Caco-2 (cell line): ENCODE results near the gene ZNF710. TPM values are rescaled to one million over a fixed set of nuclear protein-coding genes. Genes with fewer than 3 reads are reported as not detected.

Experiments
- BruUV-seq: library from RNA; stranded (reverse); fragments of 400-500 nt; replicated peaks from 2 replicates; lab custom pipeline; 2021; lab: Mats Ljungman, UMichigan
- CTCF ChIA-PET: fragments of 300-600 bp; sonication (Branson Sonifier 250); formaldehyde crosslinking; loops from one replicate; lab custom pipeline; 2022; ENCODE audit warnings: antibody characterized with exemption; lab: Charles Lee
- POLR2A ChIA-PET: fragments of 300-600 bp; sonication (Branson Sonifier 250); formaldehyde crosslinking; loops from one replicate; lab custom pipeline; 2022; ENCODE audit warnings: antibody characterized with exemption; lab: Charles Lee
- DNase-seq, 2 experiments: peaks; one replicate each; pipeline versions ENCODE4 v3.0.0 to v3.0.0-alpha.2; 2020 to 2022
- H3K27me3 ChIP-seq: replicated peaks from 2 replicates; pipeline ENCODE4 v1.6.0; 2011; ENCODE audit warnings: low read length; ENCODE audit not compliant: control insufficient read depth, insufficient read depth
- H3K36me3 ChIP-seq: 2 replicates; pipeline ENCODE4 v1.5.1; 2011; ENCODE audit warnings: low read length; ENCODE audit not compliant: control insufficient read depth, insufficient read depth
- H3K4me1 ChIP-seq: fragments of 250-450 bp; sonication (Bioruptor Pico); 2 replicates; pipeline ENCODE4 v1.5.1; 2020; ENCODE audit warnings: mild to moderate bottlenecking
- H3K4me3 ChIP-seq: 2 replicates; pipeline ENCODE4 v1.5.1; 2011; ENCODE audit warnings: low read depth, mild to moderate bottlenecking, control low read depth, low read length
- H3K9me3 ChIP-seq: fragments of 250-450 bp; sonication (Bioruptor Pico); 2 replicates; pipeline ENCODE4 v1.5.1; 2020; ENCODE audit warnings: mild to moderate bottlenecking, moderate library complexity
- H3K27ac Mint-ChIP-seq: one replicate; pipeline ENCODE4 v1.8.0; 2022; ENCODE audit warnings: mixed read lengths; ENCODE audit not compliant: unreplicated experiment
- H3K27me3 Mint-ChIP-seq: one replicate; pipeline ENCODE4 v1.8.0; 2022; ENCODE audit warnings: mixed read lengths; ENCODE audit not compliant: insufficient read depth, unreplicated experiment
- H3K36me3 Mint-ChIP-seq: one replicate; pipeline ENCODE4 v1.8.0; 2022; ENCODE audit warnings: mild to moderate bottlenecking, mixed read lengths; ENCODE audit not compliant: insufficient read depth, unreplicated experiment
- H3K4me1 Mint-ChIP-seq: one replicate; pipeline ENCODE4 v1.8.0; 2022; ENCODE audit warnings: low read depth, mixed read lengths; ENCODE audit not compliant: unreplicated experiment
- H3K4me3 Mint-ChIP-seq: one replicate; pipeline ENCODE4 v1.8.0; 2022; ENCODE audit warnings: mild to moderate bottlenecking, moderate library complexity, mixed read lengths; ENCODE audit not compliant: unreplicated experiment
- H3K9me3 Mint-ChIP-seq: one replicate; pipeline ENCODE4 v1.8.0; 2022; ENCODE audit warnings: mixed read lengths; ENCODE audit not compliant: unreplicated experiment
- intact Hi-C: fragments of 100-400 bp; cut with micrococcal nuclease; formaldehyde crosslinking; loops from one replicate; pipeline ENCODE4 v1.10.0; 2022; ENCODE audit not compliant: unreplicated experiment
- total RNA-seq: library from RNA; stranded (reverse); gene quantifications from 2 replicates; pipeline ENCODE4 v1.2.3, GENCODE V29; 2022
- TF ChIP-seq, protein P1 (sequence below), 2 experiments: fragments of 200-600 bp in 1 of 2; IDR thresholded peaks; 1 replicate in 1 of 2; 2 replicates in 1 of 2; pipeline versions ENCODE4 v1.5.1 to v1.8.0; 2011 to 2022; ENCODE audit warnings: antibody characterized with exemption in 1 of 2, control low read depth in 1 of 2, inconsistent platforms in 1 of 2, low read depth in 1 of 2, low read length in 1 of 2, mild to moderate bottlenecking in 1 of 2, moderate library complexity in 1 of 2; ENCODE audit not compliant: insufficient read depth in 1 of 2, severe bottlenecking in 1 of 2, unreplicated experiment in 1 of 2

ZNF710 gene
- total RNA-seq, 1 experiment from 2014 or later = 21.4 TPM

DNA sequence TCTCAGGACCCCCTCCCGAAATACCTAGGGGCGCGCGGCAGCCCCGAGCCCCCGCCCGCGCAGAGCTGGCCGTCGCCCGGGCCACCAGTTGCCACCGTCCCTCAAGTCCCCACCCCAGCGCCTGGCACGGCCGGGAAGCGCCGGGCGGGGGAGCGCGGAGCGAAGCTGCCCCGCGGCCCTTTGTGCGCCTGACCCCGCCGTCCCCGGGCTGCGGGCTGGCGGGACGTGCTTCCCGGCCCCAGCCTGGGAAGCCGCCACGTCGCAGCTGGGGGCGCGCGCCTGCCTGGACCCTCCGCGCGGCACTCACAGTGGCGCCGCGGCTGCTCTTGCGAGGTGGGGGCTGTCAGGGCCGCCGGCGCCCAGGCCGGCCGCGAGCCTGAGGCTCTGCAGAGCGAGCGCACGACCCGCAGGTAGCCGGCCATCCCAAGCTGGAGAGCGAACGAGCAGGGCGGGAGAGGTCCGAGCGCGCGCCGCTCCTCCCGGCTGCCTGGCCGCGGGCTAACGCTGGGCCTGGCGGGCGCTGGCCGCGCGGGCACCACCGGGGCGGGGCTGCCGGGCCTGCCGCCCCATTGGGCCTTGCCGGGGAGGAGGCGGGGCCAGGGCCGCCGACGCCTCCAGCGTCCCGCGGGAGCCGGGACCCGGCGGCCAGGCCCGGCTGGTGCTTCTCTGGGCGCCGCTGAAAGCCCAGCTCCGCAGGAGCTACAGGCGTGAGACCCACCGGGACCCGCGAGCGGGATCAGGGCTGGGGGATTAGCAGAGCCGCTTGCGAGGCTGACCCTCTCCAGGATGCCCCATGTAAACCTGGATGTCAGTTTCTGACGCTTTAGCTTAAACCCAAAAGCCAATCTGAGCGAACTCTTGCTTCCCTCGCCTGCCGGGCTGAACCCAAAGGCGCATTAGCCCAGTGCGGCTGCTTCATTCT, 101.1 kb downstream of the ZNF710 start, which contains the start of gene IDH2:
Gene IDH2, minus strand, starts transcription at position 500 of the 922 bp plus-strand sequence. Its CDS starts 78 bp downstream, at position 422.
- Mint-ChIP-seq H3K4me1 (peaks cover 23% of the 10 kb centered on the region), H3K36me3 (no peaks in the 10 kb centered on the region), H3K9me3 (no peaks in the 10 kb centered on the region), H3K27ac (no peak within 1 kb of the TSS), H3K4me3 (peak within 1 kb of the TSS; percentile 76), H3K27me3 (no peaks in the 10 kb centered on the region)
- no peaks in the 10 kb centered on the region for H3K36me3 ChIP-seq
- no peaks in the 10 kb centered on the region for H3K9me3 ChIP-seq
- POLR2A ChIA-PET = interaction anchor here (0.5 to 0.8 kb wide), 2 partner anchors 10 to 112 kb away, joined by 3 to 6 read pairs; no protein-coding TSS in a partner anchor
- BruUV-seq = no TSS peak
- peak within 1 kb of the TSS; percentile 68 for H3K4me3 ChIP-seq
- H3K27me3 ChIP-seq = no peaks in the 10 kb centered on the region
- H3K4me1 ChIP-seq = peaks cover 9% of the 10 kb centered on the region; the same call in 1 of the 2 replicates
- DNase-seq = peak; percentile 62 to 89
- TF ChIP-seq, protein P1, sequence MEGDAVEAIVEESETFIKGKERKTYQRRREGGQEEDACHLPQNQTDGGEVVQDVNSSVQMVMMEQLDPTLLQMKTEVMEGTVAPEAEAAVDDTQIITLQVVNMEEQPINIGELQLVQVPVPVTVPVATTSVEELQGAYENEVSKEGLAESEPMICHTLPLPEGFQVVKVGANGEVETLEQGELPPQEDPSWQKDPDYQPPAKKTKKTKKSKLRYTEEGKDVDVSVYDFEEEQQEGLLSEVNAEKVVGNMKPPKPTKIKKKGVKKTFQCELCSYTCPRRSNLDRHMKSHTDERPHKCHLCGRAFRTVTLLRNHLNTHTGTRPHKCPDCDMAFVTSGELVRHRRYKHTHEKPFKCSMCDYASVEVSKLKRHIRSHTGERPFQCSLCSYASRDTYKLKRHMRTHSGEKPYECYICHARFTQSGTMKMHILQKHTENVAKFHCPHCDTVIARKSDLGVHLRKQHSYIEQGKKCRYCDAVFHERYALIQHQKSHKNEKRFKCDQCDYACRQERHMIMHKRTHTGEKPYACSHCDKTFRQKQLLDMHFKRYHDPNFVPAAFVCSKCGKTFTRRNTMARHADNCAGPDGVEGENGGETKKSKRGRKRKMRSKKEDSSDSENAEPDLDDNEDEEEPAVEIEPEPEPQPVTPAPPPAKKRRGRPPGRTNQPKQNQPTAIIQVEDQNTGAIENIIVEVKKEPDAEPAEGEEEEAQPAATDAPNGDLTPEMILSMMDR (IDR thresholded peaks at IDR 0.05; ENCODE audit: insufficient read depth in 1 of 2, low read depth in 1 of 2, low read length in 1 of 2, severe bottlenecking in 1 of 2, unreplicated experiment in 1 of 2) = no peak
- intact Hi-C loops = no loop called here
- CTCF ChIA-PET = interaction anchor here (0.6 to 1.4 kb wide), 3 partner anchors 16 to 456 kb away, joined by 3 to 4 read pairs (median 3); no protein-coding TSS in a partner anchor

DNA sequence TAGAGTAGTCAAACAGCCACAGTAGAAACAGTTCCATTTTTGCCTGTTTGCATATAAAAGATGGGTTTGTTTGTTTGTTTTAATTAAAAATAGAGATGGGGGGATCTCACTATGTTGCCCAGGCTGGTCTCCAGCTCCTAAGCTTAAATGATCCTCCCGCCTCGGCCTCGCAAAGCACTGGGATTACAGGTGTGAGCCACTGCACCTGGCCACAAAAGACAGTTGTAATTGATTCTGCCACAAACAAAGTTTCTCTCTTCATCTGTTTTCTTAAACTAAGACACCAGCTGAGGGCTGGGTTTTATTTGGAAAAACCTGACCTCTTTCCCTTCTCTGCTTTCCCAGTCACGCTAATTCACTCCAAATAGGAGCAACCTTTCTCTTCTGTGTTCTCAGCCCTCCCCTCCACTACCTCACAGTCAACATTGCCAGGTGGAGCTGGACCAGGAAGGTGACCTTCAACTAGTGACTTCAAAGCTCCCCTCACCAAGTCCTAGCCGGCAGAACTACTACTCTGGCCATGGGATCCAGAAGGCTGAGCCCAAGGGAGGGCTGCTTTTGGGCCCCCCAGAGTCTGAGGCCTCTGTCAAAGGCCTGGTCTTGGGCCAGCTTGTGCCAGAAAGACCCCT, 102.7 kb downstream of the ZNF710 start:
- TF ChIP-seq, protein P1 (IDR thresholded peaks at IDR 0.05; ENCODE audit: insufficient read depth in 1 of 2, low read depth in 1 of 2, low read length in 1 of 2, severe bottlenecking in 1 of 2, unreplicated experiment in 1 of 2) = no peak
- no TSS peak for BruUV-seq
- H3K9me3 ChIP-seq = no peaks in the 10 kb centered on the region
- ChIA-PET CTCF (interaction anchor here (1.2 kb wide), 1 partner anchor 17 kb away, joined by 4 read pairs; no protein-coding TSS in a partner anchor), POLR2A (no interaction called here)
- DNase-seq = no peak
- Mint-ChIP-seq H3K4me1 (peaks cover 24% of the 10 kb centered on the region), H3K27me3 (no peaks in the 10 kb centered on the region), H3K36me3 (no peaks in the 10 kb centered on the region), H3K27ac (no peak overlapping the region), H3K9me3 (no peaks in the 10 kb centered on the region), H3K4me3 (peak overlapping the region; percentile 1)
- intact Hi-C loops = no loop called here
- H3K27me3 ChIP-seq = no peaks in the 10 kb centered on the region
- H3K36me3 ChIP-seq = no peaks in the 10 kb centered on the region
- H3K4me3 ChIP-seq = no peak overlapping the region
- peaks cover 9% of the 10 kb centered on the region; the same call in 1 of the 2 replicates for H3K4me1 ChIP-seq

DNA sequence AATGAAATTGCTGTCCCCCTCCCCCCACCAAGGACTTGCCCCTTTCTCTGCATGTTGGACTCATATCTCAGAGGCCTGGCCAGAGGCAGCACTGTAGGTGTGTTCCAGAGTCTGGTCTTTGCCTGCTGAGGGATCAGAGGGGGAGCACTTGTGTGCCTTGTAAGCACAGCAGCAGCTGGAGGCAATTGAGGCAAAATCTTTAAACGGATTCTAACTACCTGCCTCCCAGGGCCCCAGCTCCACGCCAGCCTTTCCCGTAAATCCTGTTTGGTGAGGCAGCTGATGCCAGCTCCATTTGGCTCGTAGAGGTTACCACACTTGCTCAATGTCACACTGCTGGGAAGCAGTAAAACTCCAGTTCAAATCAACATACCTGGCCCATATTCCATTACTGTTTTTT, 103.4 kb downstream of the ZNF710 start:
- TF ChIP-seq, protein P1 (IDR thresholded peaks at IDR 0.05; ENCODE audit: insufficient read depth in 1 of 2, low read depth in 1 of 2, low read length in 1 of 2, severe bottlenecking in 1 of 2, unreplicated experiment in 1 of 2) = no peak
- intact Hi-C loops = no loop called here
- no peaks in the 10 kb centered on the region for H3K36me3 ChIP-seq
- POLR2A ChIA-PET = no interaction called here
- Mint-ChIP-seq H3K27ac (no peak overlapping the region), H3K27me3 (no peaks in the 10 kb centered on the region), H3K4me1 (peaks cover 24% of the 10 kb centered on the region), H3K9me3 (no peaks in the 10 kb centered on the region), H3K36me3 (no peaks in the 10 kb centered on the region), H3K4me3 (no peak overlapping the region)
- H3K9me3 ChIP-seq = no peaks in the 10 kb centered on the region
- no peak overlapping the region for H3K4me3 ChIP-seq
- DNase-seq = peak in 1 of 2 experiments; percentile 48
- peaks cover 9% of the 10 kb centered on the region; the same call in 1 of the 2 replicates for H3K4me1 ChIP-seq
- BruUV-seq = no TSS peak
- no peaks in the 10 kb centered on the region for H3K27me3 ChIP-seq
- CTCF ChIA-PET = no interaction called here
